Superior temporal gyrus (tissue), 1 donor: ENCODE results near the gene RCC1.
"Not testable (repeated sequence)": the region's sequence is repeated elsewhere in the genome, so short reads cannot be mapped to it uniquely, and the experiment has no call there.

ENCODE experiments used
- DNase-seq: peaks from one replicate; pipeline ENCODE4 v3.0.0-alpha.2; 2016; ENCODE audit errors: extremely low spot score

Gene RCC1

DNA sequence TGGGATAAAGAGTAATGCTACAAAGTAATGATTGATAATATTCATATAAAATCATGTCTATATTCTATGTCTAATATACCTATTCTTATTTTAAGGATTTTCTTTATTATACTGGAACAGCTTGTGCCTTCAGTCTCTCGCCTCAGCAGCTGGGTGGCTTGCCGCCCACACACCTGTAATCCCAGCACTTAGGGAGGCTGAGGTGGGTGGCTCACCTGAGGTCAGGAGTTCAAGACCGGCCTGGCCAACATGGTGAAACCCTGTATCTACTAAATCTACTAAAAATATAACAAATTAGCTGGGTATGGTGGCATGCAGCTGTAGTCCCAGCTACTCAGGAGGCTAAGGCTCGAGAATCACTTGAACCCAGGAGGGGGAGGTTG is 39.4 kb downstream of the RCC1 start:
- no peak for DNase-seq

- DNase-seq: no peak
Measured at GRCh38 chr1:28548318-28548717, 42.5 kb downstream of the RCC1 start.

DNA sequence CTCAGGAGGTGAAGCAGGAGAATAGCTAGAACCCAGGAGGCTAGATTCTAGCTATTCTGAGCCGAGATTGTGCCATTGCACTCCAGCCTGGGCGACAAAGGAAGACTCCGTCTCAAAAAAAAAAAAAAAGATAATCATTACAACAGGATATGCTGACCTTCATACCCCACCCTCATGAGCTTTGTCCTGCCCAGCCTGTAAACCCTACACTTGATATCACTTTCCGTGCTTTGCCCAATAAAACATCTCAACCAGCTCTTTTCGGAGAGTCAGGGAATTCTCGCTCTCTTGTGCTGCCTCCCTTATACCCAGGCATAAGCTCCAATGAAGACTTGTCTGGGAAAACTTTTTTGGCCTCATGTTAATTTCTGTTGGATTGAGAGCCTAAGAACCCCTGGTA is 45.5 kb downstream of the RCC1 start:
- DNase-seq: no peak

DNA sequence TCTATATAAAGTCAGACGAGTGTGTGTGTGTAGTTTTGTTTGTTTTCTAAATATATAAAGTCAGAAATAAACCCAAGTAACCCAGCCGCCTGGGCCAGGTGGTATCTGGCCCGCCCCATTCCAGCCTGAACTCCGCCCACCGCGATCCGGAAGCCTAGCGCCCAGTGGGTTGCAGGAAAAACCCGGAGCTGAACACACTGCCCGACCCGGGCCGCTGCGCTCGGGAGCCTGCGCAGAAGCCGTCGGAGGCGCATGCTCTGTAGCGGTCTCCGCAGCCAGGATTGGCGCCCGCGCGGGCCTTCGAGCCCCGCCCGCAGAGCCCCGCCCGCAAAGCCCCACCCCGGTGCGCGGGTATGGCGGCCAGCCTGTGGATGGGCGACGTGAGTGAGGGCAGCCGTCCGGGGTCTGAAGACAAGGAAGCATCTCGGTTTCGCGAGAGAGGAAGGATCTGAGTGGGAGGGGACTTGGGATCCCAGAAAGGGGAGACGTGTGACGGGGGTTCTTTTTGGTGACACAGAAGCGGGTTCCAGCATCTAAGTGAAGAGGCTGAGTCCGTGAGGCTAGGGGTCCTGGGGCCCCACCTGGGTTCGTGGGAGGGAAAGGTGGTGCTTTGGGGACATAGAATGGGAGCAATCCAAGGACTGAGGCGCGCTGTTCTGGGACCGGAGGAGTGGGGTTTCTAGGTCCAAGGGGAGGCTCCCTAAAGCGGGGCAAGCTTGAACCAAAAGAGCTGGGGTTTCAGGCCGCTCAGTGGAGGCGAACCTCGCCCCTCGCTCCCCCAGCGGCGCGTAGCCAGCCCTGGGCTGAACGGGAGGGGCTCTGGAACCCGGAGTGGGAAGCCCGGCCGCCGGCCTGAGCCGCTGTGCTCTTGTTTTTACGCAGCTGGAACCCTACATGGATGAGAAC is 47.2 kb downstream of the RCC1 start, which contains the start of gene TRNAU1AP:
Gene TRNAU1AP, plus strand, starts transcription at position 328 of the 906 bp plus-strand sequence. Its CDS starts 26 bp downstream, at position 354.
- peak; percentile 97 for DNase-seq

DNA sequence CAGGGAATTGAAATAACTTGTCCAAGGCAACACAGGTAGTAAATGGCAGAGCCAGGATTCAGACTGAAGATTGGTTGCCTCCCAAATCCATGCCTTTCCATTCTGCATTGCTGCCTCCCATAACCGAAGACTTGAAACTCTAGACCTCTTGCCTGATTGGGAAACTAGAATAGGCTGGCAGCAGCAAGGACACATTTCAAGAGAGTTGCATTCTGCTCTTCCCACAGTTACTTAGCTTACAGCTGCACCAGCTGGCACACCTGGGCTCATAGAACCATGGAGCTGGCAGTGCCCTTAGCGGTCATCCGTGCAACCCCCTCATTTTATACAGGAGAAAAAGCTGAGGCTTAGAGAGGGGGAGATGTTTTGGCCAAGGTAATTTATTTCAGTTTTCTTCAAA is 55.0 kb downstream of the RCC1 start:
- DNase-seq: no peak

GRCh38 chr1:28564310-28564709 is 58.5 kb downstream of the RCC1 start:
- DNase-seq: no peak

DNA sequence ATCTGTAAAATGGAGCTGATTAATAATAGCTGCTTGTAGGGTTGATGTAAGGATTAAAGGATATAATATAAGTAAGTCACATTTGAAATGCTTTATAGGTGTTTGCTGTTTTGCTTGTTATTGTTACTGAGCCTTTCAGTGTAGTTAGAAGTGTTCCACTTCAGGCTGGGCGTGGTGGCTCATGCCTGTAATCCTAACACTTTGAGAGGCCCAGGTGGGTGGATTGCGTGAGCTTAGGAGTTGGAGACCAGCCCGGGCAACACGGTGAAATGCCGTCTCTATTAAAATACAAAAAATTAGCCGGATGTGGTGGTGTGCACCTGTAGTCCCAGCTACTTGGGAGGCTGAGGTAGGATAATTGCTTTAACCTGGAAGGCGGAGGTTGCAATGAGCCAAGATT is 59.2 kb downstream of the RCC1 start:
- DNase-seq: no peak

GRCh38 chr1:28565726-28566125 is 59.9 kb downstream of the RCC1 start:
- no peak for DNase-seq

DNA sequence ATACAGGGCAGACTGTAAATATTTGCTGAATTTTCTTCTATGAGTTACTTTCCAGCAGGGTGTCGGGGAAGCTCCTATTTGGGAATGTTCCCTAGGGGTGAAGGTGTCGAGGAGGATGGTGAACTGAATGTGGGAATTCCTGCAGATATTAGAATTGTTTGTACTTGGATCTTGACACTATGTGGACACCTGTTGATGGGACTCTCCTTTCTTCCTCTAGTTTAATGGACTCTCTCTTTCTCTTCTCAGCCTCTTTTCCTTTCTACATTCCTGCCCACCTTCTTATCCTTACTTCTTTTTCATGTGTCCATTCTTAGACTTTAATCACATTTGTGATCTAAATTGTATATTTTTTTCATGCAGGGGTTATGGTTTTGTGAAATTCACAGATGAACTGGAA is 61.1 kb downstream of the RCC1 start:
- no peak for DNase-seq

- DNase-seq: no peak
Measured at GRCh38 chr1:28571911-28572310, 66.1 kb downstream of the RCC1 start.

DNA sequence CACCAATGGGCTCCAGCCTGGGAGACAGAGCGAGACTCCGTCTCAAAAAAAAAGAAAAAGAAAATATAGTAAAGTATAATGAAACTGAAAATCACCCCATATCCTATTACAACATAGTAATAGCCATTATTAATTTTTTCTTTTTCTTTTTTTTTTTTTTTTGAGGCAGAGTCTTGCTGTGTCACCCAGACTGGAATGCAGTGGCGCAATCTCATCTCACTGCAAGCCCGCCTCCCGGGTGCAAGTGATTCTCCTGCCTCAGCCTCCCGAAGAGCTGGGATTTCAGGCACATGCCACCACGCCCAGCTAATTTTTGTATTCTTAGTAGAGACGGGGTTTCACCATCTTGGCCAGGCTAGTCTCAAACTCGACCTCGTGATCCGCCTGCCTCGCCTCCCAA is 67.0 kb downstream of the RCC1 start:
- not testable (repeated sequence) for DNase-seq

- no peak for DNase-seq
Measured at GRCh38 chr1:28573564-28573963, 67.7 kb downstream of the RCC1 start.

GRCh38 chr1:28577052-28577678 is 71.3 kb downstream of the RCC1 start:
- no peak for DNase-seq

DNA sequence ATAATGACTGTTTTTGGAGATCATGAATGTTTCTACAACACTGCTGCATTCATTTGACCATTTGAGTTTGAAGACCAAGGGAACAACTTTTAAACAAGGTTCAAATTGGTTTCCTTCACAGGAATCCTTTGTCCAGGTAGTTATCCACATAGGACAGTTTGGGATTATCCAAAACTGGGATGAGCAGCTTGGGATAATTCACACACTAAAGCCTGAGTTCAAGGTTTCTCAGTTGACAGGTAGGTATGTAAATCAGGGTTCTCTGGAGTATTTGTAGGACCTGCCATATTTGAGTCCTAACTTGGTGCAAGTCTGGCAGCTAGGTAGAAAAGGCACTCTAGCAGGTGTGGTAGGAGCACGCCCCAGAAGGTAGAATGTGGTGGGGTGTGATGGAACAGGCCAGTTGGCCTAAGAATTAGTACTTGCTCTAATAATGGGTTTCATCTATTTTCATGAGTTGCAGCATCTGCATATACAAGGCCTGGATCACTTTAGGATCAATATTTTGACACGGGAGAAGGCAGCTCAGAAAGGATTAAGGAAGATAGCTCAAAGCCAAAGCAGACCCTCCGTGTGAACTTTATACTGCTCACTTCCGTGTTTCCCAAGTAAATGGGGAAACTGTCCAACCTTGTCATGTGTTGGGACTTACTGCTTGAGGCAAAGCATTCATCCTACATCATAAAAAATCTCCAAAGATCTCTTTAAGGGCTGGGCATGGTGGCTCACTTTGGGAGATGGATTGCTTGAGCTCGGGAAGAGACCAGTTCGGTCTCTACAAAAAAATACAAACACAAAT is 72.1 kb downstream of the RCC1 start:
- DNase-seq: no peak

- DNase-seq: no peak
Measured at GRCh38 chr1:28578696-28579218, 72.9 kb downstream of the RCC1 start.

DNA sequence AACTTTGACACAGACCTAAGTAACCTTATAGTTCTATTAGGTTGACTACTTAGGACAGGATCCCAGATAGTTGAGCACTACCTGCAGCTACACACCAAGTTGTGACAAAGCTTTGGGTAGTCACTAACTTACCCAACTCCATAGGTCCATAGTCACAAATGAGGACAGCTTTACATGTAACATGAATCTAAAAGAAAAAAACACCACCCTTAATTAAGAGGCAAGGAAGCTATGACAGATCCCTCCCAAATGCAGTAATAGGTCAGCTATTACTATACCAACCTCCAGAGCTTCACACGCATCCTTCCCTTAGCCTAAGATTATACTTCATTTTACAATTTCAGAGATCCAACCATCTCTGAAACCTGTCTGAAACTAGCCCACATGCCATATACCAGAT is 73.6 kb downstream of the RCC1 start:
- no peak for DNase-seq

- peak; percentile 45 for DNase-seq
Measured at GRCh38 chr1:28580722-28581530, 75.1 kb downstream of the RCC1 start.

DNA sequence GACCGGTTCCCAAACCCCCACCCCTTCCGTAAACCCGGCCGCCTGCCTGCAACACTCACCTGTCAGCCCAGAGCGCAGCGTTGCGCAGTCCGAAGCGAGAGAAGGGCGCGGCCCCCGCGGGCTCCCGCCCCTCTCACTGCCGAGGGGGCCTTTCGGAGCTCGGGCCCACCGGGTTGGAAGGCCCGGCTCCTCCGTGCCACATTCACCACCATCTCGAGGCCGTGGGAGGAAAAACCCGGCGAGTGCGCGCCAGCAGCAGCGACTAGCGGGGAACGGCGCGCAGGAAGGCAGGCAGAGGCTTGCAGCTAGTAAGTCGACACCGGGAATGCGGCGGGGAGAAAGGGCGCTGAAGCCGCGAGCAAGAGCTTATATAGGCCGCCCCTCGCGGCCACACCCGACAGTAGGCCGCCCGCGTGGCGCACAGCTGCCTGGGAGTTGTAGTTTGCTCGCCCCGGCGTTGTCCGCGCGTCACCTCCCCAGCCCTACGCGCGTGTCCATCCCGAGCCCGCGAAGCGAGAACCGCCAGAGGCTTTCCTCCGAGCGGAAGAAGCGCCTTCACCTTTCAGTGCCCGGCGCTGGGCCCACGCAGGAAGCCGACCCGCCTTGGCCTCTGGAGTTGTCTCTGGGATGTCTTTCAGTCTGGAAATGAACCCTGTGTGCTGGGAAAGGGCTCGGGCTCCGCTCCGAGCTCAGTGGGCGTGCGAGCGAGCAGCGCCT is 75.8 kb downstream of the RCC1 start:
- DNase-seq: peak; percentile 97

DNA sequence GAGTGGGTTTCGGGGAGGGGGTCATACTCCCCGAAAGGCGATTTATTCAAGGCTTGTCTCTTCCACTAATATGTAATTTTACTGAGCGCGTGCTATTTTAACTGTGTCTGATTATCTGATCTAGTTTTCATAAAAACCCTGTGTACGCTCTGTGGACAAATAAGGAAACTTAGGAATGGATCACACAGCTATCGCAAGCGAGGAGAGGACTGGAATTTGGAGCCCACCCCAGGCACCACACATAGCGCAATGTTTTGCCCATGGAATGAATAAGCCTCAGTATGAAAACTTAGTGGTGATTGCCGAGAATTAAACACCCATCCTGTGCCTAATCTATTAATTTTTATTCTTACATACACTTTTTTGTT is 76.4 kb downstream of the RCC1 start:
- DNase-seq: no peak

DNA sequence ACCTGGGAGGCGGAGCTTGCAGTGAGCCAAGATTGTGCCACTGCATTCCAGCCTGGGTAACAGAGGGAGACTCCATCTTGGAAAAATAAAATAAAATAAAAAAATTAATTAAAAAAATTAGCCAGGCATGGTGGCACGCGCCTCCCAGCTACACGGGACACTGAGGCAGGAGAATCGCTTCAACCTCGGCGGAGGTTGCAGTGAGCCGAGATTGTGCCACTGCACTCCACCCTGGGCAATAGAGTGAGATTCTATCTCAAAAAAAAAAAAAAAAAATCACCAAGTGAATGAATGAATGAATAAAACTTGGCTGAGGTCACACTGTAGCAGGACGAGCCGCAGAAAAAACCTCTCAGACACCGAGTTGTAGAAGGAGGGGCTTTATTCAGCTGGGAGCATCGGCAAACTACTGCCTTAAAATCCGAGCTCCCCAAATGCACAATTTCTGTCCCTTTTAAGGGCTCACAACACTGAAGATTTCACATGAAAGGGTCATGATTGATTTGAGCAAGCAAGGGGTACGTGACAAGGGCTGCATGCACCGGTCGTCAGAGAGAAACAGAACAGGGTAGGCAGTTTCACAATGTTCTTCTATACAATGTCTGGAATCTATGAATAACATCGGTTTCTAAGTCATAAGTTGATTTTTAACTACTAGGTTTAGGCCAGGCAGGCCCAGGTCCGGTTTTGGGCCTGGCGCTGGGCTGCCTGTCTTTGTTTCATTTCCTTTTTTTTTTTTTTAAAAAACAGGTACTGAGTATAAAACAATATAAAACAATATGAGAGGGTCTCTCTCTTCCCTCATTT is 80.9 kb downstream of the RCC1 start:
- DNase-seq: not testable (repeated sequence)
